Testis (tissue), 2 donors: Measurements from ENCODE around the gene PSMC1.

Source experiments
- CTCF ChIP-seq, 3 experiments: fragments of 450-650 bp in 2 of 3; fragments of 200-600 bp in 1 of 3; sonication (generic) in 1 of 3; IDR thresholded peaks; one replicate each; pipeline ENCODE4 v1.5.1; 2016 to 2019; ENCODE audit warnings: antibody characterized with exemption in 3 of 3, mild to moderate bottlenecking in 2 of 3, moderate library complexity in 1 of 3
- POLR2A ChIP-seq: fragments of 450-650 bp; IDR thresholded peaks from one replicate; pipeline ENCODE4 v1.6.1; 2017; ENCODE audit warnings: antibody characterized with exemption, mild to moderate bottlenecking, moderate library complexity

DNA sequence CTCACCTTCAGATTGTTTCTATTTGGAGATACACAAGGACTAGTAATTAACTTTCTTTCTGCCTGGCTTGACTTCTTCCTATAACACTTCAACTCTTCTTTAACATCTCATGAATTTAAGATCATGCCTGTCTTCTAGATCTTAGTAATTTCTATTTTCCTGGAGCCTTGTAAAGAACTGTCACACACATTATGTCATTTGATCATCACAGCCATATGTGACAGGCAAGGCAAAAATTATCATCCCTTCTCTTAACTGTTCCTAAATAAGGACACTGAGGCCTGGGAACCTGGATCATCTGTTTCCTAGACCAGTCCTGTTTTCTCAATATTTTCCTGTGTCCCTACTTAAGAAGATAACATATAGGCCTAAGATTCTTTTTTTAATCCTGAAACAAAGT is 48.1 kb downstream of the PSMC1 start:
- TF ChIP-seq CTCF (IDR thresholded peaks at IDR 0.05) (no peak), POLR2A (no peak)
